Hepatocyte (in vitro differentiated cells): ENCODE measurements around the gene GPHN.

Experiments
- EZH2phosphoT487 ChIP-seq: fragments of 200-600 bp; sonication (generic); IDR thresholded peaks from one replicate; pipeline ENCODE4 v1.6.1; 2018; ENCODE audit warnings: antibody characterized with exemption, mild to moderate bottlenecking, low read depth, moderate library complexity; ENCODE audit not compliant: unreplicated experiment, severe bottlenecking
- TF ChIP-seq, protein P1 (sequence below): fragments of 200-600 bp; sonication (generic); IDR thresholded peaks from 2 replicates; pipeline ENCODE4 v1.5.1; 2016; ENCODE audit warnings: antibody characterized with exemption, mild to moderate bottlenecking; ENCODE audit not compliant: poor library complexity

DNA sequence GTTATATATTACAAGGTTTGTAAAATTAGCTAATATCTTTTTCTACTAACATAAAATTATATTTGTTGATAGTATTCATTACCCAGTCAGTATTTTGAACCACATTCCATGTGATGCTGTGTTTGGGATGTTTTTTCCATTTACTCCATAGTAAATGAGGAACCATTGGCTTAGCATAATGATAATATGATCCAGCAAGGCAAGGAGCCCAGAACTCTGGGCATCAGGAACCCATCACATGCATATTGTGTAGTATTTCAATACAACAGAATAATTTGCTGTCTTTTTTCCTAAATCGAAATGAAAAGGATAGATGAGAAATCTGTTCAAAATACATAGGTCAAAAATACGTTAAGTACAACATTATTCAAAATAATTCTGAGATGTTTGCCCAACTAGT is 632.6 kb downstream of the GPHN start:
- TF ChIP-seq, protein P1, sequence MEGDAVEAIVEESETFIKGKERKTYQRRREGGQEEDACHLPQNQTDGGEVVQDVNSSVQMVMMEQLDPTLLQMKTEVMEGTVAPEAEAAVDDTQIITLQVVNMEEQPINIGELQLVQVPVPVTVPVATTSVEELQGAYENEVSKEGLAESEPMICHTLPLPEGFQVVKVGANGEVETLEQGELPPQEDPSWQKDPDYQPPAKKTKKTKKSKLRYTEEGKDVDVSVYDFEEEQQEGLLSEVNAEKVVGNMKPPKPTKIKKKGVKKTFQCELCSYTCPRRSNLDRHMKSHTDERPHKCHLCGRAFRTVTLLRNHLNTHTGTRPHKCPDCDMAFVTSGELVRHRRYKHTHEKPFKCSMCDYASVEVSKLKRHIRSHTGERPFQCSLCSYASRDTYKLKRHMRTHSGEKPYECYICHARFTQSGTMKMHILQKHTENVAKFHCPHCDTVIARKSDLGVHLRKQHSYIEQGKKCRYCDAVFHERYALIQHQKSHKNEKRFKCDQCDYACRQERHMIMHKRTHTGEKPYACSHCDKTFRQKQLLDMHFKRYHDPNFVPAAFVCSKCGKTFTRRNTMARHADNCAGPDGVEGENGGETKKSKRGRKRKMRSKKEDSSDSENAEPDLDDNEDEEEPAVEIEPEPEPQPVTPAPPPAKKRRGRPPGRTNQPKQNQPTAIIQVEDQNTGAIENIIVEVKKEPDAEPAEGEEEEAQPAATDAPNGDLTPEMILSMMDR = no peak
- no peak for TF ChIP-seq EZH2phosphoT487
